Measurements from ENCODE around the gene COPA.

GRCh38 chr1:160256396-160257046 lies 86.5 kb downstream of the COPA start:
- TF ChIP-seq YY1 (IDR thresholded peaks at IDR 0.05; ENCODE audit: insufficient read depth, insufficient read length): no peak
- no peak for TF ChIP-seq SUZ12 (IDR thresholded peaks at IDR 0.05; ENCODE audit: extremely low read depth, insufficient read depth, insufficient read length)
- no peak for TF ChIP-seq ZNF274 (IDR thresholded peaks at IDR 0.05; ENCODE audit: low read depth, low read length)
